GM12878 (cell line): ENCODE results near the gene CKS1B. TPM values are rescaled to one million over a fixed set of nuclear protein-coding genes. Genes with fewer than 3 reads are reported as not detected.

ENCODE experiments used
- ATAC-seq: fragments of 200-7000 bp; cut with Tn5 transposase; 3 replicates; pipeline ENCODE4 v1.9.1; 2020; ENCODE audit warnings: mild to moderate bottlenecking, moderate library complexity
- BruUV-seq: library from RNA; stranded (reverse); fragments of 400-500 nt; replicated peaks from 2 replicates; lab custom pipeline; 2021; lab: Mats Ljungman, UMichigan
- CTCF ChIA-PET: fragments of 300-600 bp; sonication (Branson Sonifier 250); formaldehyde crosslinking; extraction: SDS; loops from one replicate; lab custom pipeline; 2021; ENCODE audit warnings: inconsistent platforms; lab: Yijun Ruan, JAX
- POLR2A ChIA-PET: fragments of 350-600 bp; formaldehyde crosslinking; extraction: SDS; loops from one replicate; lab custom pipeline; 2021; ENCODE audit warnings: inconsistent platforms; lab: Charles Lee
- RAD21 ChIA-PET: fragments of 300-600 bp; sonication (Branson Sonifier 250); formaldehyde crosslinking; loops from one replicate; lab custom pipeline; 2023; ENCODE audit warnings: antibody characterized with exemption; ENCODE audit not compliant: unreplicated experiment; lab: Charles Lee
- SMC1A ChIA-PET: fragments of 300-600 bp; sonication (Branson Sonifier 250); formaldehyde crosslinking; loops from one replicate; lab custom pipeline; 2023; ENCODE audit not compliant: unreplicated experiment, uncharacterized antibody; lab: Charles Lee
- DNase-seq: peaks from one replicate; pipeline ENCODE4 v3.0.0-alpha.2; 2011; ENCODE audit warnings: low read depth, low spot score
- FAIRE-seq: peaks from 3 replicates; lab custom pipeline; 2011; peaks lifted over from hg19 to GRCh38; lab: Jason Lieb, UNC
- H2AFZ ChIP-seq: 2 replicates; pipeline ENCODE4 v1.6.0; 2011; ENCODE audit warnings: low read depth, low read length, control low read depth; ENCODE audit not compliant: control insufficient read depth
- H3K27ac ChIP-seq: 2 replicates; pipeline ENCODE4 v1.5.1; 2011; ENCODE audit warnings: control low read depth; ENCODE audit not compliant: control insufficient read depth, insufficient read depth
- H3K27me3 ChIP-seq, 2 experiments: replicated peaks in 1 of 2; 2 replicates each; pipeline versions ENCODE4 v1.6.0 to v1.6.1; 2011; ENCODE audit warnings: low read length in 1 of 2; ENCODE audit not compliant: control insufficient read depth in 2 of 2, insufficient read depth in 2 of 2
- H3K36me3 ChIP-seq, 2 experiments: 2 replicates each; pipeline ENCODE4 v1.5.1; 2011; ENCODE audit warnings: low read length in 1 of 2; ENCODE audit not compliant: control insufficient read depth in 2 of 2, insufficient read depth in 2 of 2
- H3K4me1 ChIP-seq: 2 replicates; pipeline ENCODE4 v1.6.1; 2011; ENCODE audit warnings: mild to moderate bottlenecking, low read length, moderate library complexity, mixed read lengths; ENCODE audit not compliant: control insufficient read depth, insufficient read depth
- H3K4me2 ChIP-seq: 2 replicates; pipeline ENCODE4 v1.6.0; 2011; ENCODE audit warnings: control low read depth; ENCODE audit not compliant: control insufficient read depth, insufficient read depth
- H3K4me3 ChIP-seq: fragments of 200-600 bp; sonication (generic); 2 replicates; pipeline ENCODE4 v1.5.1; 2016
- H3K79me2 ChIP-seq: 2 replicates; pipeline ENCODE4 v1.6.0; 2011; ENCODE audit warnings: low read length; ENCODE audit not compliant: control insufficient read depth, insufficient read depth
- H3K9ac ChIP-seq: 2 replicates; pipeline ENCODE4 v1.8.0; 2011; ENCODE audit warnings: low read length, control low read depth, mixed read lengths; ENCODE audit not compliant: control insufficient read depth, insufficient read depth
- H3K9me3 ChIP-seq: replicated peaks from 3 replicates; pipeline ENCODE4 v1.5.1; 2011; ENCODE audit warnings: mild to moderate bottlenecking, low read length; ENCODE audit not compliant: control insufficient read depth, insufficient read depth
- H4K20me1 ChIP-seq: 2 replicates; pipeline ENCODE4 v1.6.0; 2011; ENCODE audit not compliant: control insufficient read depth, insufficient read depth
- BRCA1 ChIP-seq: IDR thresholded peaks from 2 replicates; pipeline ENCODE4 v1.6.1; 2011; ENCODE audit warnings: low read depth, low read length, improper control_type of control experiment
- CHD2 ChIP-seq: IDR thresholded peaks from 2 replicates; pipeline ENCODE4 v1.6.1; 2011; ENCODE audit warnings: low read depth, low read length, improper control_type of control experiment, borderline replicate concordance
- DPF2 ChIP-seq: fragments of 450-650 bp; IDR thresholded peaks from 2 replicates; pipeline ENCODE4 v1.6.1; 2017; ENCODE audit warnings: mild to moderate bottlenecking
- EED ChIP-seq: sonication (generic); IDR thresholded peaks from 2 replicates; pipeline ENCODE4 v1.6.1; 2016; ENCODE audit warnings: antibody characterized with exemption, low read depth
- EGR1 ChIP-seq, 2 experiments: IDR thresholded peaks; 1 replicate in 1 of 2; 2 replicates in 1 of 2; pipeline ENCODE4 v1.6.1; 2011 to 2012; ENCODE audit warnings: low read depth in 2 of 2, low read length in 2 of 2, borderline replicate concordance in 1 of 2, mild to moderate bottlenecking in 1 of 2, moderate library complexity in 1 of 2
- ETV6 ChIP-seq, 2 experiments: fragments of 450-650 bp in 1 of 2; IDR thresholded peaks in 1 of 2; conservative IDR thresholded peaks in 1 of 2; 2 replicates each; pipeline ENCODE4 v1.6.1; 2014; ENCODE audit warnings: antibody characterized with exemption in 1 of 2, borderline replicate concordance in 1 of 2, low read depth in 1 of 2, mild to moderate bottlenecking in 1 of 2, moderate library complexity in 1 of 2
- IKZF1 ChIP-seq: fragments of 450-650 bp; conservative IDR thresholded peaks from 2 replicates; pipeline ENCODE4 v1.6.1; 2017; ENCODE audit warnings: antibody characterized with exemption, mild to moderate bottlenecking
- IRF3 ChIP-seq: fragments of 450-650 bp; IDR thresholded peaks from 2 replicates; pipeline ENCODE4 v1.6.1; 2014; ENCODE audit warnings: mild to moderate bottlenecking
- IRF4 ChIP-seq: IDR thresholded peaks from 2 replicates; pipeline ENCODE4 v1.6.1; 2011; ENCODE audit warnings: low read depth, low read length
- MEF2A ChIP-seq: IDR thresholded peaks from 2 replicates; pipeline ENCODE4 v1.6.1; 2011; ENCODE audit warnings: low read depth, mild to moderate bottlenecking, low read length, moderate library complexity; ENCODE audit not compliant: insufficient read depth
- NR2C1 ChIP-seq: fragments of 450-650 bp; IDR thresholded peaks from 2 replicates; pipeline ENCODE4 v1.6.1; 2017; ENCODE audit warnings: antibody characterized with exemption, mild to moderate bottlenecking, moderate library complexity
- PAX8 ChIP-seq: fragments of 450-650 bp; IDR thresholded peaks from 2 replicates; pipeline ENCODE4 v1.6.1; 2017; ENCODE audit warnings: mild to moderate bottlenecking, moderate library complexity
- SIX5 ChIP-seq: IDR thresholded peaks from 2 replicates; pipeline ENCODE4 v1.6.1; 2011; ENCODE audit warnings: mild to moderate bottlenecking, low read depth, low read length, moderate library complexity; ENCODE audit not compliant: severe bottlenecking
- SREBF1 ChIP-seq: IDR thresholded peaks from 2 replicates; pipeline ENCODE4 v1.6.1; 2012; ENCODE audit warnings: mild to moderate bottlenecking, low read length
- USF1 ChIP-seq: IDR thresholded peaks from 2 replicates; pipeline ENCODE4 v1.6.1; 2011; ENCODE audit warnings: borderline replicate concordance, low read depth, mild to moderate bottlenecking, moderate library complexity, mixed read lengths, low read length; ENCODE audit not compliant: insufficient read depth; ENCODE audit errors: extremely low read length
- WRNIP1 ChIP-seq: IDR thresholded peaks from 2 replicates; pipeline ENCODE4 v1.6.1; 2011; ENCODE audit warnings: low read depth, low read length, improper control_type of control experiment, borderline replicate concordance
- YY1 ChIP-seq: IDR thresholded peaks from 2 replicates; pipeline ENCODE4 v1.6.1; 2011; ENCODE audit warnings: low read depth, mild to moderate bottlenecking, low read length
- ZNF217 ChIP-seq: fragments of 450-650 bp; IDR thresholded peaks from 2 replicates; pipeline ENCODE4 v1.6.1; 2017; ENCODE audit warnings: antibody characterized with exemption, mild to moderate bottlenecking
- ZNF24 ChIP-seq: fragments of 450-650 bp; IDR thresholded peaks from 2 replicates; pipeline ENCODE4 v1.6.1; 2017; ENCODE audit warnings: antibody characterized with exemption, mild to moderate bottlenecking
- WGBS: methylation state at CpG from one replicate; pipeline ENCODE4 v1.1.6; 2016; ENCODE audit warnings: low lambda C conversion rate; ENCODE audit not compliant: insufficient replicate concordance, insufficient coverage; ENCODE audit errors: missing lambda C conversion rate; 5-methylcytosine and 5-hydroxymethylcytosine counted together
- in situ Hi-C: fragments of 300-500 bp; cut with MboI; formaldehyde crosslinking; loops from 9 replicates; pipeline ENCODE4 v1.14.3; 2018; ENCODE audit warnings: mixed read lengths
- intact Hi-C: fragments of 100-400 bp; cut with micrococcal nuclease; formaldehyde crosslinking; loops from one replicate; pipeline ENCODE4 v1.14.2; 2022; ENCODE audit not compliant: unreplicated experiment
- polyA plus RNA-seq, 11 experiments: library from polyadenylated mRNA; depleted of rRNA in 4 of 11; unstranded in 6 of 11; stranded (reverse) in 5 of 11; fragments of >200 nt; fragmentation: Nextera tagmentation in 4 of 11; fragmentation: Illumina TruSeq in 1 of 11; extraction: Ambion mirVana in 4 of 11; extraction: Trizol in 1 of 11; gene quantifications; 1 replicate in 1 of 11; 2 replicates in 10 of 11; pipeline versions ENCODE4 v1.2.1 to v1.2.3, GENCODE V29; 2011 to 2016; ENCODE audit warnings: inconsistent platforms in 2 of 11, missing spikeins in 2 of 11, low read depth in 1 of 11
- total RNA-seq, 4 experiments: library from RNA; depleted of rRNA in 3 of 4; stranded (reverse); fragments of >200 nt in 3 of 4; fragmentation: Illumina TruSeq in 1 of 4; extraction: Trizol in 1 of 4; gene quantifications; 2 replicates each; pipeline versions ENCODE4 v1.2.1 to v1.2.3, GENCODE V29; 2013 to 2021

CKS1B gene
- total and polyA plus RNA-seq, 10 of the 15 experiments (the other 5 are each of a cell fraction or from before 2014, with no cell fraction given) = 125 to 608 (median 364) TPM

GRCh38 chr1:155005076-155006011, 30.9 kb downstream of the CKS1B start (continued):
- TF ChIP-seq EGR1 (IDR thresholded peaks at IDR 0.05; ENCODE audit: borderline replicate concordance in 1 of 2, low read depth in 2 of 2, low read length in 2 of 2) (no peak), IRF4 (no peak), BRCA1 (no peak), ZNF24 (no peak), USF1 (no peak), ZNF217 (no peak)

GRCh38 chr1:155006601-155007101, 32.2 kb downstream of the CKS1B start:
- peak overlapping the region; percentile 67 for H3K27ac ChIP-seq
- H2AFZ ChIP-seq = no peak overlapping the region; the same call in 1 of the 2 replicates
- CTCF ChIA-PET = interaction anchor here (0.7 to 3.6 kb wide), 3 partner anchors 10 to 66 kb away, joined by 3 to 27 read pairs (median 3); no protein-coding TSS in a partner anchor
- in situ Hi-C loops (no loop called here), intact Hi-C loops (no loop called here)
- no peaks in the 10 kb centered on the region for H3K27me3 ChIP-seq
- DNase-seq (no peak), ATAC-seq (peak; percentile 31), FAIRE-seq (peak; percentile 38)
- H3K9me3 ChIP-seq = no peaks in the 10 kb centered on the region
- H3K4me3 ChIP-seq = 0 out of 2 replicates have a peak overlapping the region, but pooled peaks have one; percentile 15
- H3K79me2 ChIP-seq = peaks cover 61% of the 10 kb centered on the region
- H3K9ac ChIP-seq = peak overlapping the region; percentile 48; the same call in 1 of the 2 replicates
- RAD21 ChIA-PET = interaction anchor here (0.7 to 1.5 kb wide), 2 partner anchors 24 to 38 kb away, joined by 3 read pairs; partner anchors contain the start of gene FLAD1
- peaks cover 0 to 5% of the 10 kb centered on the region in 2 experiments; a peak in 2 of 4 replicates for H3K36me3 ChIP-seq
- SMC1A ChIA-PET = interaction anchor here (1.1 to 1.3 kb wide), 2 partner anchors 11 to 35 kb away, joined by 3 read pairs; no protein-coding TSS in a partner anchor
- 0 out of 2 replicates have a peak, but pooled peaks cover 3% of the 10 kb centered on the region for H4K20me1 ChIP-seq
- peaks cover 56% of the 10 kb centered on the region for H3K4me1 ChIP-seq
- POLR2A ChIA-PET = interaction anchor here (1.0 to 1.7 kb wide), 5 partner anchors 10 to 70 kb away, joined by 3 to 5 read pairs (median 4); partner anchors contain the start of genes PMVK and SHC1
- peak overlapping the region; percentile 32 for H3K4me2 ChIP-seq
- no TSS peak for BruUV-seq
- 0% methylated on average over 2 of the region's 2 CpGs for WGBS
- no peak for TF ChIP-seq CHD2
- peak in 1 of 2 experiments; percentile 28; a peak in 1 of 3 replicates for TF ChIP-seq EGR1 (IDR thresholded peaks at IDR 0.05; ENCODE audit: borderline replicate concordance in 1 of 2, low read depth in 2 of 2, low read length in 2 of 2)
- no peak for TF ChIP-seq WRNIP1
- TF ChIP-seq SIX5 = peak; percentile 99
- TF ChIP-seq ETV6 (conservative IDR thresholded peaks at IDR 0.05 in 1 of 2, IDR thresholded peaks at IDR 0.05 in 1 of 2; ENCODE audit: borderline replicate concordance in 1 of 2, low read depth in 1 of 2) = peak in 1 of 2 experiments; percentile 80; a peak in 2 of 4 replicates
- peak; percentile 46; the same call in 1 of the 2 replicates for TF ChIP-seq EED
- TF ChIP-seq MEF2A = no peak
- TF ChIP-seq NR2C1 = 0 out of 2 replicates have a peak, but pooled peaks have one; percentile 28
- TF ChIP-seq IRF3 = no peak
- TF ChIP-seq YY1 = peak; percentile 71
- no peak for TF ChIP-seq PAX8
- TF ChIP-seq SREBF1 = no peak; the same call in 1 of the 2 replicates
- TF ChIP-seq IKZF1 = peak; percentile 87
- TF ChIP-seq DPF2 = no peak
